Caco-2 (cell line): ENCODE results near the gene ITGAE. TPM values are rescaled to one million over a fixed set of nuclear protein-coding genes. Genes with fewer than 3 reads are reported as not detected.

ENCODE experiments used
- BruUV-seq: library from RNA; stranded (reverse); fragments of 400-500 nt; replicated peaks from 2 replicates; lab custom pipeline; 2021; lab: Mats Ljungman, UMichigan
- CTCF ChIA-PET: fragments of 300-600 bp; sonication (Branson Sonifier 250); formaldehyde crosslinking; loops from one replicate; lab custom pipeline; 2022; ENCODE audit warnings: antibody characterized with exemption; lab: Charles Lee
- POLR2A ChIA-PET: fragments of 300-600 bp; sonication (Branson Sonifier 250); formaldehyde crosslinking; loops from one replicate; lab custom pipeline; 2022; ENCODE audit warnings: antibody characterized with exemption; lab: Charles Lee
- DNase-seq, 2 experiments: peaks; one replicate each; pipeline versions ENCODE4 v3.0.0 to v3.0.0-alpha.2; 2020 to 2022
- H3K27me3 ChIP-seq: replicated peaks from 2 replicates; pipeline ENCODE4 v1.6.0; 2011; ENCODE audit warnings: low read length; ENCODE audit not compliant: control insufficient read depth, insufficient read depth
- H3K36me3 ChIP-seq: 2 replicates; pipeline ENCODE4 v1.5.1; 2011; ENCODE audit warnings: low read length; ENCODE audit not compliant: control insufficient read depth, insufficient read depth
- H3K4me1 ChIP-seq: fragments of 250-450 bp; sonication (Bioruptor Pico); 2 replicates; pipeline ENCODE4 v1.5.1; 2020; ENCODE audit warnings: mild to moderate bottlenecking
- H3K4me3 ChIP-seq: 2 replicates; pipeline ENCODE4 v1.5.1; 2011; ENCODE audit warnings: low read depth, mild to moderate bottlenecking, control low read depth, low read length
- H3K9me3 ChIP-seq: fragments of 250-450 bp; sonication (Bioruptor Pico); 2 replicates; pipeline ENCODE4 v1.5.1; 2020; ENCODE audit warnings: mild to moderate bottlenecking, moderate library complexity
- H3K27ac Mint-ChIP-seq: one replicate; pipeline ENCODE4 v1.8.0; 2022; ENCODE audit warnings: mixed read lengths; ENCODE audit not compliant: unreplicated experiment
- H3K27me3 Mint-ChIP-seq: one replicate; pipeline ENCODE4 v1.8.0; 2022; ENCODE audit warnings: mixed read lengths; ENCODE audit not compliant: insufficient read depth, unreplicated experiment
- H3K36me3 Mint-ChIP-seq: one replicate; pipeline ENCODE4 v1.8.0; 2022; ENCODE audit warnings: mild to moderate bottlenecking, mixed read lengths; ENCODE audit not compliant: insufficient read depth, unreplicated experiment
- H3K4me1 Mint-ChIP-seq: one replicate; pipeline ENCODE4 v1.8.0; 2022; ENCODE audit warnings: low read depth, mixed read lengths; ENCODE audit not compliant: unreplicated experiment
- H3K4me3 Mint-ChIP-seq: one replicate; pipeline ENCODE4 v1.8.0; 2022; ENCODE audit warnings: mild to moderate bottlenecking, moderate library complexity, mixed read lengths; ENCODE audit not compliant: unreplicated experiment
- H3K9me3 Mint-ChIP-seq: one replicate; pipeline ENCODE4 v1.8.0; 2022; ENCODE audit warnings: mixed read lengths; ENCODE audit not compliant: unreplicated experiment
- CTCF ChIP-seq, 2 experiments: fragments of 200-600 bp in 1 of 2; IDR thresholded peaks; 1 replicate in 1 of 2; 2 replicates in 1 of 2; pipeline versions ENCODE4 v1.5.1 to v1.8.0; 2011 to 2022; ENCODE audit warnings: antibody characterized with exemption in 1 of 2, control low read depth in 1 of 2, inconsistent platforms in 1 of 2, low read depth in 1 of 2, low read length in 1 of 2, mild to moderate bottlenecking in 1 of 2, moderate library complexity in 1 of 2; ENCODE audit not compliant: insufficient read depth in 1 of 2, severe bottlenecking in 1 of 2, unreplicated experiment in 1 of 2
- intact Hi-C: fragments of 100-400 bp; cut with micrococcal nuclease; formaldehyde crosslinking; loops from one replicate; pipeline ENCODE4 v1.10.0; 2022; ENCODE audit not compliant: unreplicated experiment
- total RNA-seq: library from RNA; stranded (reverse); gene quantifications from 2 replicates; pipeline ENCODE4 v1.2.3, GENCODE V29; 2022

The ITGAE gene
- total RNA-seq, 1 experiment from 2014 or later, result 12.8 TPM

DNA sequence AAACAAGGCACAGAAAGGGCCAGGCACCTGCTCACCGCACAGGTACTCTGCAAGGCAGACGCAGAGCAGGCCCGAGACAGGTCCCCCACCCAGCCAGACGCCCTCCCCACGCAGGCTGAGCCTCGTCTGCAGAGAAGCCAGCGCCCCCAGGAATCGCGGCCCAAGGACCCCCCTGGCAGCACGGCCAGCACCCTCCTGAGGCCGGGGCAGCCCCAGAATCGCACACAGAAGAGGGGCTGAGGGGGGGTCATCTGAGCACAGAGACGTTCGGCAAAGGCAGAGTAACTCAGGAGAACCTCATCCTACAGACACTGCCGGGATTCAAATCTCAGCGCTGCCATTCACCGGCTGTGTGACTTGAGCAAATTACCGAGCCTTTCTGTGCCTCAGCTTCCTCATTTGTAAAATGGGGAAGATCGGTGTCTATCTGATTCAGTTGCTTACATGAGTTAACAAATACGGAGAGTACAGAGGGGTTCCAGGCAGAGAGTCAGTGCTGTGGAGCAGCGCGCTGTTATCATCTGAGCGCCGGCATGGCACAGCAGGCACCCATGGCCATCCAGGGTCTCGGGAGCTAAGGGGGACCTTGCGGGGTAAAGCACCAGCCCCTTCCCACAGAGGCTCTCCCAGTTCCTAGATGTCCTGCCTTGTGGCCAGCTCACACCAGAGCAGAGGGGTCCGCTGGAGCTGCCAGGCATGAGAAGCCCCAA is 122.0 kb downstream of the ITGAE start:
- Mint-ChIP-seq H3K4me3 (no peak overlapping the region), H3K9me3 (no peaks in the 10 kb centered on the region), H3K27ac (no peak overlapping the region), H3K27me3 (no peaks in the 10 kb centered on the region), H3K36me3 (no peaks in the 10 kb centered on the region), H3K4me1 (no peaks in the 10 kb centered on the region)
- POLR2A ChIA-PET, result no interaction called here
- no peak for TF ChIP-seq CTCF (IDR thresholded peaks at IDR 0.05; ENCODE audit: insufficient read depth in 1 of 2, low read depth in 1 of 2, low read length in 1 of 2, severe bottlenecking in 1 of 2, unreplicated experiment in 1 of 2)
- Histone ChIP-seq H3K9me3 (no peaks in the 10 kb centered on the region), H3K27me3 (no peaks in the 10 kb centered on the region), H3K36me3 (no peaks in the 10 kb centered on the region), H3K4me1 (no peaks in the 10 kb centered on the region), H3K4me3 (no peak overlapping the region)
- CTCF ChIA-PET, result no interaction called here
- intact Hi-C loops, result no loop called here
- no peak for DNase-seq
- no TSS peak for BruUV-seq

GRCh38 chr17:3678095-3678820 is 122.7 kb downstream of the ITGAE start:
- intact Hi-C loops, result no loop called here
- Mint-ChIP-seq H3K27ac (no peak overlapping the region), H3K9me3 (no peaks in the 10 kb centered on the region), H3K4me1 (no peaks in the 10 kb centered on the region), H3K36me3 (no peaks in the 10 kb centered on the region), H3K27me3 (no peaks in the 10 kb centered on the region), H3K4me3 (no peak overlapping the region)
- BruUV-seq, result no TSS peak
- Histone ChIP-seq H3K27me3 (no peaks in the 10 kb centered on the region), H3K4me3 (no peak overlapping the region), H3K36me3 (no peaks in the 10 kb centered on the region), H3K9me3 (no peaks in the 10 kb centered on the region), H3K4me1 (no peaks in the 10 kb centered on the region)
- ChIA-PET POLR2A (no interaction called here), CTCF (no interaction called here)
- DNase-seq, result no peak
- no peak for TF ChIP-seq CTCF (IDR thresholded peaks at IDR 0.05; ENCODE audit: insufficient read depth in 1 of 2, low read depth in 1 of 2, low read length in 1 of 2, severe bottlenecking in 1 of 2, unreplicated experiment in 1 of 2)

DNA sequence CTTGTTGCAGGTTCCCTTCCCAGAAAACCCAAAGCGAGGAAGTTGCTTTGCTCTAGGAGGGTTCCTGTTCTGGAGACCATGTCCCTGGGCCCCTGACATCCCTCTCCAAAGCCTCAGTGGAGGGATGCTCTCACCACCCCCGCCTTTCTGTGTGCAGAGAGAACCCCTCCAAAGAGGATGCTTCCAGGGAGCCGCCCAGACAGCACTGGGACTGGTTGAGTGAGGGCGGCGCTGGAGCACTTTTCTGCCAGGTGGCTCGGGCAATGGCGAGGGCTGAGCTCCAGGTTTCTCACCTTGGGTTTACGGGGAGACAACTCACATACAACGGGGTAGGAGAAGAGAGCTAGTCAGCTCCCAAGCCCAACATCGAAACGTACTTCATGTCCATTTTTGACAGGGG is 125.1 kb downstream of the ITGAE start:
- no peaks in the 10 kb centered on the region for H3K27me3 ChIP-seq
- no peak for DNase-seq
- H3K27ac Mint-ChIP-seq, result no peak overlapping the region
- H3K27me3 Mint-ChIP-seq, result no peaks in the 10 kb centered on the region
- H3K9me3 ChIP-seq, result no peaks in the 10 kb centered on the region
- BruUV-seq, result no TSS peak
- intact Hi-C loops, result no loop called here
- H3K4me1 ChIP-seq, result no peaks in the 10 kb centered on the region
- no peak overlapping the region for H3K4me3 Mint-ChIP-seq
- TF ChIP-seq CTCF (IDR thresholded peaks at IDR 0.05; ENCODE audit: insufficient read depth in 1 of 2, low read depth in 1 of 2, low read length in 1 of 2, severe bottlenecking in 1 of 2, unreplicated experiment in 1 of 2), result no peak
- H3K9me3 Mint-ChIP-seq, result no peaks in the 10 kb centered on the region
- H3K36me3 Mint-ChIP-seq, result no peaks in the 10 kb centered on the region
- H3K4me3 ChIP-seq, result no peak overlapping the region
- ChIA-PET POLR2A (no interaction called here), CTCF (no interaction called here)
- no peaks in the 10 kb centered on the region for H3K4me1 Mint-ChIP-seq
- H3K36me3 ChIP-seq, result no peaks in the 10 kb centered on the region
